SH-SY5Y (cell line): ENCODE results near the gene RGS2.

Experiments
- GATA2 ChIP-seq: IDR thresholded peaks from 2 replicates; pipeline ENCODE4 v1.6.1; 2011; ENCODE audit warnings: mild to moderate bottlenecking, low read depth, low read length
- GATA3 ChIP-seq: IDR thresholded peaks from 2 replicates; pipeline ENCODE4 v1.6.1; 2011; ENCODE audit warnings: low read depth, mild to moderate bottlenecking, low read length, moderate library complexity

DNA sequence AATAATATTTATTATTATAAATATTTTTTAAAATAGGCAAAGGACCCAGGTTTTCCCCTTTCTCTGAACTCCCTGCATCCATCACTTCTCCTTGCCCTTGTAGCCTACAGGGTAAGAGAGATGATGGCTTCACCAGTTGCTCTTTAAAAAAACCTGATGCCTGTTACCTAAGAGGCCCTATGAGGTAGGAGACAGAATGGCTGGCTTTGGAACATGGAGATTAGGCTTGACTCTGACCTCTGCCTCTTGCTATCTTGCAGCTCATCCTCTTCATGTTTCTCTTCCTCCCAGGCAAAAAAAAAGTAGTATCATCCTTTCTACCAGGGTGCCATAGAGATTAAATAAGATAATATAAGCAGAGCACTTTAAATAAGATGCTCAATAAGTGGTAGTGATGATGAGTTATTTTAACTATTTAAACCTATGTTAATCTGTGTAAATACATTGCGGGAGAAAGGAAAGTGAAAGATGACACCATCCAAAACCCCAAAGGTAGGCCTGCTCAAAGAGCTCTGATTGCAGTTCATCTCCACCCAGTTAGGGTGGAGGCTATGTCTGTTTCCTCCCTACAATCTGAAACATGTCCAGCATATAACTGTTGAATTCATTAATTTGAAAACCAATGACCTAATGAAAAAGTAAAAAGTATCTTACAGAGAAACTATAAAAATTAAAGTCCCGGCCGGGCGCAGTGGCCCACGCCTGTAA is 51.8 kb downstream of the RGS2 start:
- TF ChIP-seq GATA2 = no peak
- no peak for TF ChIP-seq GATA3
